Erythroblast (primary cell): ENCODE measurements around the gene CCDC177.

ENCODE experiments used
- GATA1 ChIP-seq: IDR thresholded peaks from 2 replicates; pipeline ENCODE4 v1.6.1; 2011; ENCODE audit warnings: low read depth, mild to moderate bottlenecking, control low read depth, low read length, moderate library complexity
- POLR2A ChIP-seq: IDR thresholded peaks from 2 replicates; pipeline ENCODE4 v1.6.1; 2011; ENCODE audit warnings: mild to moderate bottlenecking, low read length

GRCh38 chr14:69559581-69560011 is 15.1 kb downstream of the CCDC177 start:
- no peak for TF ChIP-seq POLR2A
- TF ChIP-seq GATA1, result no peak
